SHP77 treated with DMSO at 0.1 percent for 48 hours (cell line): ENCODE measurements around the gene CCDC80.

Experiments
- DNase-seq: peaks from one replicate; lab custom pipeline; 2025; lab: John Stamatoyannopoulos, UW

The CCDC80 gene

GRCh38 chr3:112631257-112631656, 9.7 kb downstream of the CCDC80 start:
- no peak for DNase-seq

GRCh38 chr3:112629425-112629824, 11.5 kb downstream of the CCDC80 start:
- peak; percentile 20 for DNase-seq

GRCh38 chr3:112627919-112628466, 12.9 kb downstream of the CCDC80 start:
- DNase-seq, result peak; percentile 80

- DNase-seq, result no peak
Observed at GRCh38 chr3:112627419-112627818, 13.5 kb downstream of the CCDC80 start.

- DNase-seq, result no peak
Observed at GRCh38 chr3:112623717-112624116, 17.2 kb downstream of the CCDC80 start.

- no peak for DNase-seq
Observed at GRCh38 chr3:112623213-112623612, 17.7 kb downstream of the CCDC80 start.

GRCh38 chr3:112619295-112619694, 21.6 kb downstream of the CCDC80 start:
- no peak for DNase-seq

- no peak for DNase-seq
Observed at GRCh38 chr3:112617285-112617684, 23.7 kb downstream of the CCDC80 start.

- no peak for DNase-seq
Observed at GRCh38 chr3:112615989-112616731, 24.8 kb downstream of the CCDC80 start.

GRCh38 chr3:112611752-112612515, 29.0 kb downstream of the CCDC80 start:
- DNase-seq, result no peak

- DNase-seq, result no peak
Observed at GRCh38 chr3:112610121-112610520, 30.8 kb downstream of the CCDC80 start.

GRCh38 chr3:112607863-112608262, 33.1 kb downstream of the CCDC80 start:
- no peak for DNase-seq

- DNase-seq, result no peak
Observed at GRCh38 chr3:112606098-112606497, 34.8 kb downstream of the CCDC80 start.

- no peak for DNase-seq
Observed at GRCh38 chr3:112605285-112605684, 35.7 kb downstream of the CCDC80 start.

- DNase-seq, result no peak
Observed at GRCh38 chr3:112604536-112604935, 36.4 kb downstream of the CCDC80 start.

- DNase-seq, result no peak
Observed at GRCh38 chr3:112602217-112602838, 38.6 kb downstream of the CCDC80 start.

- DNase-seq, result no peak
Observed at GRCh38 chr3:112598731-112599130, 42.2 kb downstream of the CCDC80 start.

- DNase-seq, result no peak
Observed at GRCh38 chr3:112597945-112598344, 43.0 kb downstream of the CCDC80 start.

GRCh38 chr3:112594856-112595255, 46.1 kb downstream of the CCDC80 start:
- no peak for DNase-seq

- DNase-seq, result no peak
Observed at GRCh38 chr3:112593258-112593657, 47.7 kb downstream of the CCDC80 start.

GRCh38 chr3:112587336-112587735, 53.6 kb downstream of the CCDC80 start:
- no peak for DNase-seq

- no peak for DNase-seq
Observed at GRCh38 chr3:112585782-112586181, 55.2 kb downstream of the CCDC80 start.

- DNase-seq, result no peak
Observed at GRCh38 chr3:112583105-112583504, 57.8 kb downstream of the CCDC80 start.
